SU-DHL-6 (cell line): Measurements from ENCODE around the gene SGIP1.

ENCODE experiments used
- H2AFZ ChIP-seq: fragments of 200-600 bp; sonication (generic); 2 replicates; pipeline ENCODE4 v1.6.1; 2014; ENCODE audit warnings: low read depth, mild to moderate bottlenecking, moderate library complexity, mixed read lengths, antibody characterized with exemption, low read length; ENCODE audit not compliant: severe bottlenecking
- H3F3A ChIP-seq: fragments of 200-600 bp; shearing (Covaris generic); 2 replicates; pipeline ENCODE4 v1.6.0; 2016; ENCODE audit warnings: antibody characterized with exemption, mild to moderate bottlenecking; ENCODE audit not compliant: insufficient read depth
- H3K27ac ChIP-seq: fragments of 200-600 bp; sonication (generic); 2 replicates; pipeline ENCODE4 v1.5.1; 2016; ENCODE audit warnings: low read depth, mild to moderate bottlenecking, low read length, moderate library complexity, mixed read lengths
- H3K27me3 ChIP-seq: fragments of 200-600 bp; sonication (generic), shearing (Covaris generic); 2 replicates; pipeline ENCODE4 v1.6.0; 2014; ENCODE audit warnings: mild to moderate bottlenecking, low read length
- H3K36me3 ChIP-seq: fragments of 200-600 bp; sonication (generic); 2 replicates; pipeline ENCODE4 v1.6.1; 2014; ENCODE audit warnings: mild to moderate bottlenecking, low read length, mixed read lengths
- H3K4me2 ChIP-seq: fragments of 300-600, 200-600 bp; shearing (Covaris generic), sonication (generic); 2 replicates; pipeline ENCODE4 v1.6.0; 2014; ENCODE audit warnings: low read length, low read depth, mild to moderate bottlenecking; ENCODE audit not compliant: poor library complexity, severe bottlenecking
- H3K4me3 ChIP-seq: fragments of 200-600 bp; sonication (generic); 2 replicates; pipeline ENCODE4 v1.5.1; 2014; ENCODE audit warnings: antibody characterized with exemption, low read length, mild to moderate bottlenecking, mixed read lengths; ENCODE audit not compliant: insufficient read depth, poor library complexity, severe bottlenecking
- H3K79me2 ChIP-seq: fragments of 200-600 bp; sonication (generic); 2 replicates; pipeline ENCODE4 v1.6.1; 2014; ENCODE audit warnings: mild to moderate bottlenecking, low read length, moderate library complexity; ENCODE audit not compliant: insufficient read depth
- H3K9ac ChIP-seq: fragments of 200-600 bp; sonication (generic); 2 replicates; pipeline ENCODE4 v1.7.0; 2014; ENCODE audit warnings: mild to moderate bottlenecking, low read length
- H3K9me2 ChIP-seq: fragments of 200-600 bp; sonication (generic); replicated peaks from 2 replicates; pipeline ENCODE4 v1.6.1; 2014; ENCODE audit warnings: low read length; ENCODE audit not compliant: insufficient read depth
- H3K9me3 ChIP-seq: fragments of 200-600 bp; sonication (generic); 2 replicates; pipeline ENCODE4 v1.6.1; 2014; ENCODE audit warnings: low read length, mixed read lengths; ENCODE audit not compliant: insufficient read depth
- H4K20me1 ChIP-seq: fragments of 200-600 bp; sonication (generic); 2 replicates; pipeline ENCODE4 v1.6.1; 2014; ENCODE audit warnings: low read depth, mild to moderate bottlenecking, antibody characterized with exemption, low read length, moderate library complexity, mixed read lengths
- CTCF ChIP-seq: fragments of 200-600 bp; sonication (generic); IDR thresholded peaks from one replicate; pipeline ENCODE4 v1.5.1; 2017; ENCODE audit warnings: antibody characterized with exemption, mild to moderate bottlenecking, low read length, moderate library complexity; ENCODE audit not compliant: insufficient read depth, poor library complexity, severe bottlenecking
- EZH2phosphoT487 ChIP-seq: fragments of 200-600 bp; sonication (generic), shearing (Covaris generic); conservative IDR thresholded peaks from 2 replicates; pipeline ENCODE4 v1.6.1; 2018; ENCODE audit warnings: mild to moderate bottlenecking, antibody characterized with exemption, low read length, moderate library complexity, mixed read lengths

The SGIP1 gene

DNA sequence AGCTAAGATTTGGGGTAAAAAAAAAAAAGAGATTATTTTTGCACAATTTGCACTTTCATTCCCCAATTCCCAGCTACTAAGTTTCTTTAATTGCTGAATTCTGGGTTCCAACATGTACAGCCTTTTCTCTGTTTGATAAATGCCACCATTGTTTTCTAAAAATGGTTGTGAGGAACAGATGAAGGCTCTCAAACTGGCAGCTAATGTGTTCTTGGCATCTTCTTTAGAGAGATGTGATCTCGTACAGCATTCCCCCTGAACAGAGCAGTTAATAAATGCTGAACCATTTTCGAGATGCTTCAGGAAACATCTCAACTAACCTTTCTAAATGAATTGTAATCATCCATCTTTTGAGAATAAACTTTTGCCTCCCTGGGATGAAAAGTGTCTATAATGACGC, 110.4 kb downstream of the SGIP1 start:
- no peak overlapping the region for H3K27ac ChIP-seq
- H3K27me3 ChIP-seq: no peaks in the 10 kb centered on the region
- H3F3A ChIP-seq: no peaks in the 10 kb centered on the region
- no peaks in the 10 kb centered on the region for H3K9me3 ChIP-seq
- TF ChIP-seq CTCF (no peak), EZH2phosphoT487 (no peak)
- no peak overlapping the region for H3K4me2 ChIP-seq
- no peak overlapping the region for H3K4me3 ChIP-seq
- no peak overlapping the region for H2AFZ ChIP-seq
- no peaks in the 10 kb centered on the region for H4K20me1 ChIP-seq
- H3K9me2 ChIP-seq: no peaks in the 10 kb centered on the region
- no peaks in the 10 kb centered on the region for H3K79me2 ChIP-seq
- H3K36me3 ChIP-seq: no peaks in the 10 kb centered on the region
- H3K9ac ChIP-seq: no peak overlapping the region

- no peak overlapping the region for H3K9ac ChIP-seq
- H3K4me3 ChIP-seq: no peak overlapping the region
- H2AFZ ChIP-seq: no peak overlapping the region
- H3K4me2 ChIP-seq: no peak overlapping the region
- H4K20me1 ChIP-seq: no peaks in the 10 kb centered on the region
- no peaks in the 10 kb centered on the region for H3K27me3 ChIP-seq
- no peaks in the 10 kb centered on the region for H3K9me2 ChIP-seq
- H3F3A ChIP-seq: no peaks in the 10 kb centered on the region
- no peaks in the 10 kb centered on the region for H3K36me3 ChIP-seq
- H3K9me3 ChIP-seq: no peaks in the 10 kb centered on the region
- H3K79me2 ChIP-seq: no peaks in the 10 kb centered on the region
- H3K27ac ChIP-seq: no peak overlapping the region
- TF ChIP-seq EZH2phosphoT487 (no peak), CTCF (no peak)
Observed at GRCh38 chr1:66648901-66649595, 115.1 kb downstream of the SGIP1 start.

DNA sequence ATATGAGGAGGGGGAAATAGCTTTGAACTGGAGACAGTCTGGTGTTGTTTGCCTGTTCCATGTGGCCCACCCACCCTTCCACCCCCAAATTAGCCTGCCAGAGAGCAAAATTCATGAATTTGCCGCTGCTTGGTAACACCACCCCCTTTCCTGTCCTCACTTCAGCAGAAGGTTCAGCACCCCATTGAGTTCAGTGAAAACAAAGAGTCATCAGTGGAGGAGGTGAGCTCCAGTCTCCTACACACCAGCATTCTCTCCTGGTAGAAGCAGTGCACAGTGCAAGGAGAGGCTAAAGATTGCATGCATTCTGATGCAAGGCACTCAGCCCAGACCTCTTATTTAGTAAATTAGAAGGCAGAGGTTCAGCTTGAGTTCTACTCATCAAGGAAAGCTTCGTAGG, 118.6 kb downstream of the SGIP1 start:
- Histone ChIP-seq H3K4me2 (no peak overlapping the region), H3K27me3 (no peaks in the 10 kb centered on the region), H3K36me3 (no peaks in the 10 kb centered on the region), H4K20me1 (no peaks in the 10 kb centered on the region), H3F3A (no peaks in the 10 kb centered on the region), H3K9ac (no peak overlapping the region), H3K27ac (no peak overlapping the region), H3K79me2 (no peaks in the 10 kb centered on the region), H2AFZ (no peak overlapping the region), H3K9me2 (no peaks in the 10 kb centered on the region), H3K4me3 (no peak overlapping the region), H3K9me3 (no peaks in the 10 kb centered on the region)
- TF ChIP-seq CTCF (no peak), EZH2phosphoT487 (no peak)
